K562 (cell line): Measurements from ENCODE around the gene TESK2. TPM values are rescaled to one million over a fixed set of nuclear protein-coding genes. Genes with fewer than 3 reads are reported as not detected.
A peak's percentile ranks its signal among the peaks of the same experiment; 100 is the strongest.

Experiments used
- GATAD2B ChIP-seq: fragments of 450-650 bp; IDR thresholded peaks from 2 replicates; pipeline ENCODE4 v1.6.1; 2017; ENCODE audit warnings: mild to moderate bottlenecking, borderline replicate concordance
- MBD2 ChIP-seq: sonication (generic); IDR thresholded peaks from 2 replicates; pipeline ENCODE4 v1.6.1; 2016; ENCODE audit warnings: low read depth, borderline replicate concordance
- REST ChIP-seq, 2 experiments: fragments of 450-650 bp; formaldehyde crosslinking in 1 of 2; IDR thresholded peaks; 2 replicates each; pipeline versions ENCODE4 v1.4.0 to v1.6.1; 2014 to 2020; ENCODE audit warnings: mild to moderate bottlenecking in 2 of 2, borderline replicate concordance in 1 of 2, low read depth in 1 of 2
- SAP30 ChIP-seq: fragments of 200-600 bp; sonication (generic); IDR thresholded peaks from 2 replicates; pipeline ENCODE4 v1.6.1; 2012; ENCODE audit warnings: borderline replicate concordance, low read depth, mild to moderate bottlenecking, moderate library complexity, low read length, control low read depth, inconsistent platforms; ENCODE audit not compliant: insufficient read depth, poor library complexity, severe bottlenecking
- SLC30A9 ChIP-seq: fragments of 250-450 bp; sonication (Bioruptor Pico); IDR thresholded peaks from 2 replicates; pipeline ENCODE4 v1.8.0; 2022; ENCODE audit warnings: mild to moderate bottlenecking, moderate library complexity
- ZBTB33 ChIP-seq: sonication (generic); formaldehyde crosslinking; IDR thresholded peaks from 2 replicates; pipeline ENCODE4 v1.8.1; 2023; ENCODE audit warnings: mild to moderate bottlenecking, missing genetic modification reagents
- ZNF134 ChIP-seq: fragments of 250-450 bp; sonication (Bioruptor Pico); conservative IDR thresholded peaks from 2 replicates; pipeline ENCODE4 v1.4.0; 2020
- ZNF224 ChIP-seq: sonication (generic); formaldehyde crosslinking; IDR thresholded peaks from 2 replicates; pipeline ENCODE4 v1.8.0; 2022; ENCODE audit warnings: mild to moderate bottlenecking, missing genetic modification reagents
- ZNF431 ChIP-seq: sonication (generic); formaldehyde crosslinking; IDR thresholded peaks from 2 replicates; pipeline ENCODE4 v1.8.0; 2022; ENCODE audit warnings: mild to moderate bottlenecking, missing genetic modification reagents
- ZNF444 ChIP-seq: fragments of 250-450 bp; sonication (Bioruptor Pico); IDR thresholded peaks from 2 replicates; pipeline ENCODE4 v1.4.0; 2020; ENCODE audit warnings: mild to moderate bottlenecking, moderate library complexity
- ZNF561 ChIP-seq: fragments of 450-650 bp; formaldehyde crosslinking; conservative IDR thresholded peaks from 2 replicates; pipeline ENCODE4 v1.4.0; 2020; ENCODE audit warnings: mild to moderate bottlenecking, moderate library complexity
- polyA plus RNA-seq, 8 experiments: library from polyadenylated mRNA; depleted of rRNA in 4 of 8; stranded (reverse) in 5 of 8; unstranded in 3 of 8; fragments of >200 nt; fragmentation: Nextera tagmentation in 2 of 8; fragmentation: Illumina TruSeq in 1 of 8; extraction: Ambion mirVana in 2 of 8; extraction: Trizol in 1 of 8; gene quantifications; 2 replicates each; pipeline versions ENCODE4 v1.2.1 to v1.2.3, GENCODE V29; 2011 to 2014; ENCODE audit warnings: inconsistent platforms in 1 of 8, missing spikeins in 1 of 8
- total RNA-seq, 7 experiments: library from RNA; depleted of rRNA in 6 of 7; stranded (reverse); fragments of >200 nt in 6 of 7; fragmentation: Illumina TruSeq in 2 of 7; extraction: Trizol in 2 of 7; gene quantifications; 2 replicates each; pipeline versions ENCODE4 v1.2.1 to v1.2.3, GENCODE V29; 2011 to 2021; ENCODE audit warnings: low replicate concordance in 1 of 7
- TF ChIP-seq, protein P1 (sequence below): fragments of 450-650 bp; IDR thresholded peaks from 2 replicates; pipeline ENCODE4 v1.6.1; 2018; ENCODE audit not compliant: partially characterized antibody

The TESK2 gene
- total and polyA plus RNA-seq, 9 of the 15 experiments (the other 6 are each of a cell fraction or from before 2014, with no cell fraction given): 1.6 to 5.3 (median 3.7) TPM

DNA sequence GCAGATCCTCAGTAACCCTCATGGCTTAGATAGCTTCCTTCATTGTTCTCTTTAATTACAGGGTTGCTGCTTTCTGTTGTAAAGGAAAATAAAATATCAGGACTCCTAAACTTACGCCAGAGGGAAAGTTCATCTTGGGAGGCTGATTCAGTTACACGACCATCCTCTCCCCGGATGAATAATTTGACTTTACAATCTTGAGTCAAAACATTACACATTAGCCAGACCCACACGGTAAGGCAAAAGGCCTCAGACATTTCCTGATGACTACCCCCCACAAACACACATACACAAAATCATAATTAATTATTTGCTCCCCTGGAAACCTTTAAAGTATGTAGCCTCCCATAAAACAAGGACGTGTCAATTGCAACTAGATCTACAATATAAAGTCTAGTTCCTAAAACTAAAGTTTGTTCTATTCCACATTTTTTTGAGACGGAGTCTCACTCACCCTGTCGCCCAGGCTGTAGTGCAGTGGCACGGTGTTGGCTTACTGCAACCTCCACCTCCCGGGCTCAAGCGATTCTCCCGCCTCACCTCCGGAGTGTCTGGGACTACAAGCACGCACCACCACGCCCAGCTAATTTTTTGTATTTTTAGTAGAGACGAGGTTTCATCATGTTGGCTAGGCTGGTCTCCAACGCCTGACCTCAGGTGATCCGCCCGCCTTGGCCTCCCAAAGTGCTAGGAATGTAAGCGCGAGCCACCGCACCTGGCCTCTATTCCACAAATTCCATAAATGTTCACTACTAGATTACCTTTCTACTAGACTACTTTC, 31.6 kb upstream of the TESK2 start (continued):
- TF ChIP-seq, protein P1, sequence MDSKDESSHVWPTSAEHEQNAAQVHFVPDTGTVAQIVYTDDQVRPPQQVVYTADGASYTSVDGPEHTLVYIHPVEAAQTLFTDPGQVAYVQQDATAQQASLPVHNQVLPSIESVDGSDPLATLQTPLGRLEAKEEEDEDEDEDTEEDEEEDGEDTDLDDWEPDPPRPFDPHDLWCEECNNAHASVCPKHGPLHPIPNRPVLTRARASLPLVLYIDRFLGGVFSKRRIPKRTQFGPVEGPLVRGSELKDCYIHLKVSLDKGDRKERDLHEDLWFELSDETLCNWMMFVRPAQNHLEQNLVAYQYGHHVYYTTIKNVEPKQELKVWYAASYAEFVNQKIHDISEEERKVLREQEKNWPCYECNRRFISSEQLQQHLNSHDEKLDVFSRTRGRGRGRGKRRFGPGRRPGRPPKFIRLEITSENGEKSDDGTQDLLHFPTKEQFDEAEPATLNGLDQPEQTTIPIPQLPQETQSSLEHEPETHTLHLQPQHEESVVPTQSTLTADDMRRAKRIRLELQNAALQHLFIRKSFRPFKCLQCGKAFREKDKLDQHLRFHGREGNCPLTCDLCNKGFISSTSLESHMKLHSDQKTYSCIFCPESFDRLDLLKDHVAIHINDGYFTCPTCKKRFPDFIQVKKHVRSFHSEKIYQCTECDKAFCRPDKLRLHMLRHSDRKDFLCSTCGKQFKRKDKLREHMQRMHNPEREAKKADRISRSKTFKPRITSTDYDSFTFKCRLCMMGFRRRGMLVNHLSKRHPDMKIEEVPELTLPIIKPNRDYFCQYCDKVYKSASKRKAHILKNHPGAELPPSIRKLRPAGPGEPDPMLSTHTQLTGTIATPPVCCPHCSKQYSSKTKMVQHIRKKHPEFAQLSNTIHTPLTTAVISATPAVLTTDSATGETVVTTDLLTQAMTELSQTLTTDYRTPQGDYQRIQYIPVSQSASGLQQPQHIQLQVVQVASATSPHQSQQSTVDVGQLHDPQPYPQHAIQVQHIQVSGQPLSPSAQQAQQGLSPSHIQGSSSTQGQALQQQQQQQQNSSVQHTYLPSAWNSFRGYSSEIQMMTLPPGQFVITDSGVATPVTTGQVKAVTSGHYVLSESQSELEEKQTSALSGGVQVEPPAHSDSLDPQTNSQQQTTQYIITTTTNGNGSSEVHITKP: peak; percentile 71
- TF ChIP-seq SLC30A9 (no peak), ZNF224 (CRISPR knock-in tag) (no peak), ZNF444 (CRISPR knock-in tag) (no peak), ZNF134 (CRISPR knock-in tag) (no peak), GATAD2B (no peak), ZNF431 (CRISPR knock-in tag) (no peak), ZNF561 (CRISPR knock-in tag) (no peak), ZBTB33 (CRISPR knock-in tag) (peak; percentile 65), SAP30 (no peak), REST (IDR thresholded peaks at IDR 0.05; ENCODE audit: borderline replicate concordance) (no peak), REST (CRISPR knock-in tag; IDR thresholded peaks at IDR 0.05; ENCODE audit: low read depth) (no peak), MBD2 (no peak)
